HG02973 (cell line): ENCODE data around the gene COL24A1.
A peak's percentile ranks its signal among the peaks of the same experiment; 100 is the strongest.
"Not testable (repeated sequence)": the region's sequence is repeated elsewhere in the genome, so short reads cannot be mapped to it uniquely, and the experiment has no call there.

Experiments used
- ATAC-seq: cut with Tn5 transposase; IDR thresholded peaks from one replicate; pipeline ENCODE4 v1.9.1; 2021; ENCODE audit warnings: moderate library complexity; ENCODE audit not compliant: unreplicated experiment

The COL24A1 gene

GRCh38 chr1:85824066-85824840 lies 332.3 kb downstream of the COL24A1 start:
- ATAC-seq: no peak

- no peak for ATAC-seq
Measured at GRCh38 chr1:85822696-85823095, 333.9 kb downstream of the COL24A1 start.

- ATAC-seq: no peak
Measured at GRCh38 chr1:85818371-85818770, 338.2 kb downstream of the COL24A1 start.

GRCh38 chr1:85816606-85817005 lies 340.0 kb downstream of the COL24A1 start:
- ATAC-seq: no peak

- ATAC-seq: no peak
Measured at GRCh38 chr1:85815906-85816305, 340.7 kb downstream of the COL24A1 start.

- no peak for ATAC-seq
Measured at GRCh38 chr1:85806236-85806965, 350.2 kb downstream of the COL24A1 start.

GRCh38 chr1:85801520-85801919 lies 355.1 kb downstream of the COL24A1 start:
- no peak for ATAC-seq

- ATAC-seq: no peak
Measured at GRCh38 chr1:85799737-85800136, 356.8 kb downstream of the COL24A1 start.

GRCh38 chr1:85798419-85798818 lies 358.2 kb downstream of the COL24A1 start:
- no peak for ATAC-seq

- ATAC-seq: not testable (repeated sequence)
Measured at GRCh38 chr1:85777021-85777420, 379.6 kb downstream of the COL24A1 start.

GRCh38 chr1:85762804-85763203 lies 393.8 kb downstream of the COL24A1 start:
- no peak for ATAC-seq

- no peak for ATAC-seq
Measured at GRCh38 chr1:85756864-85757263, 399.7 kb downstream of the COL24A1 start.

GRCh38 chr1:85748120-85748519 lies 408.5 kb downstream of the COL24A1 start:
- no peak for ATAC-seq

GRCh38 chr1:85746777-85747176 lies 409.8 kb downstream of the COL24A1 start:
- no peak for ATAC-seq

GRCh38 chr1:85743814-85744213 lies 412.8 kb downstream of the COL24A1 start:
- ATAC-seq: no peak

GRCh38 chr1:85734931-85735330 lies 421.6 kb downstream of the COL24A1 start:
- ATAC-seq: no peak

- no peak for ATAC-seq
Measured at GRCh38 chr1:85718678-85719340, 437.8 kb downstream of the COL24A1 start.

GRCh38 chr1:85714418-85715114 lies 442.0 kb downstream of the COL24A1 start:
- not testable (repeated sequence) for ATAC-seq

- no peak for ATAC-seq
Measured at GRCh38 chr1:85708829-85709227, 447.7 kb downstream of the COL24A1 start.

GRCh38 chr1:85707990-85708828 lies 448.4 kb downstream of the COL24A1 start, which contains the start of gene ZNHIT6:
ZNHIT6 (minus strand) TSS chr1:85708433; CDS start chr1:85708284, 149 bp downstream.
- peak; percentile 86 for ATAC-seq
